Activated naive CD8-positive, alpha-beta T cell treated with anti-CD3 and anti-CD28 coated beads, Interleukin-2, amount 50 U/mL, for 24 hours (primary cell): ENCODE results near the gene HNRNPA3.
"Not testable (repeated sequence)": the region's sequence is repeated elsewhere in the genome, so short reads cannot be mapped to it uniquely, and the experiment has no call there.

Source experiments
- ATAC-seq: fragments of 150-1000 bp; cut with Tn5 transposase; one replicate; pipeline ENCODE4 v1.10.0; 2021
- DNase-seq: peaks from one replicate; pipeline ENCODE4 v3.0.0; 2021
- H3K27ac Mint-ChIP-seq: one replicate; pipeline ENCODE4 v1.8.0; 2021; ENCODE audit warnings: mild to moderate bottlenecking, mixed read lengths
- H3K27me3 Mint-ChIP-seq: one replicate; pipeline ENCODE4 v1.8.0; 2021; ENCODE audit warnings: mixed read lengths
- H3K36me3 Mint-ChIP-seq: one replicate; pipeline ENCODE4 v1.8.0; 2021; ENCODE audit warnings: low read depth, mixed read lengths
- H3K4me1 Mint-ChIP-seq: one replicate; pipeline ENCODE4 v1.8.0; 2021; ENCODE audit warnings: mixed read lengths
- H3K4me3 Mint-ChIP-seq: one replicate; pipeline ENCODE4 v1.8.0; 2021; ENCODE audit warnings: mild to moderate bottlenecking, moderate library complexity, mixed read lengths
- H3K9me3 Mint-ChIP-seq: one replicate; pipeline ENCODE4 v1.8.0; 2021; ENCODE audit warnings: mixed read lengths

HNRNPA3 gene

DNA sequence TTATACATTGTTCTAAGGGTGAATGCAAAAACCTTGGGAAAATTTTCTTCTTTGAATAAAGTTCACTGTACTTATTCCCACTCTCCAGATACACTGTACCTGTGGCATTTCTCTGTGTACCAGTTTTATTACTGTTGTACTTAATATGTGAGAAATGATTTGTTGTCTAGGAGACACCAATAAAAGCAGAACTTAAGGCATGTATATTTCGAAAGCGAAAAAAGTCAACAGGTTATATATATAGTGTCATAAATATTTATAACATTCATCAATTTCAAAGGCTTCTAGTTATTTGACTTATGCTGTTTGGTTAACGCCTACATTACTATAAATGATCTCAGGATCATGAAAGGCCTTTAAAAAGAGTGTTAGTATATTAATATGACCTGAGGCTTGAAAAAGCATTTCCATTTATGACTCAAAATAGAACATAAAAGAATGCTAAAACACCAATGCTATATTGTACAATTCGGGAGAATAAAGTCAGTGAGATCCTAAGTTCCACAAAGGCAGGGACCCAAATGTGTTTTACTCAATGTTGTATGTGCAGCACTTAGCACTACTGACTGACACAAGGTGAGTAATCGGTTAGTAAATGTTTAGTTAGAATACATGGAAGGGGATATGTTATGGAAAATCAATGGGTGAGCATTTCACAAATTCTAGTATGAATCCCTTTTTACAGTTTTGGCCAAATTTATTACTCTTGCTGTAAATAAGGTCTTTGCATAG, 32.2 kb upstream of the HNRNPA3 start:
- H3K4me3 Mint-ChIP-seq = no peak overlapping the region
- ATAC-seq (no peak), DNase-seq (no peak)
- H3K9me3 Mint-ChIP-seq = no peaks in the 10 kb centered on the region
- no peaks in the 10 kb centered on the region for H3K27me3 Mint-ChIP-seq
- H3K36me3 Mint-ChIP-seq = no peaks in the 10 kb centered on the region
- H3K27ac Mint-ChIP-seq = no peak overlapping the region
- H3K4me1 Mint-ChIP-seq = no peaks in the 10 kb centered on the region

DNA sequence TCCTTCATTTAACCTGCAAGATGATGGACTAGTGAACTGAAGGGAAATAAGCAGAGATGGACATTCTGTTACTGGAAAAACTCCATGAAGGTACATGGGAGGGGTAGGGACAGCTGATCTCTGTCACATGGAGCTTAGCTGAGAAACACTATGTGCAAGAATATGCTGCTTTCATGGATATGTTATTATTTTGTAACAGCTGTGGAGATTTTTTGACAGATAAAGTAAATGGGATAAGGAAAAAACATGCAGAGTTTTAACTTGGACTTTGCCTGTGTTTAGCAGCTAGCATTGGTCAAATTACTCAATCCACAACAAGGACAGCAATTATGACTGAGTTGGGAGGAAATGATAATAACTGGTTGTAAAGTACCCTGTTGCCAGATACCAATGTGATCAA, 28.7 kb upstream of the HNRNPA3 start:
- H3K4me3 Mint-ChIP-seq = no peak overlapping the region
- no peaks in the 10 kb centered on the region for H3K4me1 Mint-ChIP-seq
- no peaks in the 10 kb centered on the region for H3K36me3 Mint-ChIP-seq
- ATAC-seq (no peak), DNase-seq (no peak)
- H3K9me3 Mint-ChIP-seq = no peaks in the 10 kb centered on the region
- no peaks in the 10 kb centered on the region for H3K27me3 Mint-ChIP-seq
- no peak overlapping the region for H3K27ac Mint-ChIP-seq

DNA sequence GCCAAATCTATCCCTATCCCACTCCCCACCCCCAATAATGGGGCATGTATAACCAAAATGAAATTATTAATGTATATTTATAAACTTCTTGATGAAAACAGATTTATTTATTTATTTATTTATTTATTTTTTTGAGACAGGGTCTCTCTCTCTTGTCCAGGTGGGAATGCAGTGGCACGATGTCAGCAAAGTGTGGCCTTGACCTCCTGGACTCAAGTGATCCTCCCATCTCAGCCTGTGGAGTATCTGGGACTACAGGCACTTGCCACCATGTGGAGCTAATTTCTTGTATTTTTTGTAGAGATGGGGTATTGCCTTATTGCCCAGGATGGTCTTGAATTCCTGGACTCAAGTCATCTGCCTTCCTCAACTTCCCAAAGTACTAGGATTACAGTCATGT, 28.0 kb upstream of the HNRNPA3 start:
- Mint-ChIP-seq H3K27me3 (no peaks in the 10 kb centered on the region), H3K4me3 (no peak overlapping the region), H3K36me3 (no peaks in the 10 kb centered on the region), H3K9me3 (no peaks in the 10 kb centered on the region), H3K4me1 (no peaks in the 10 kb centered on the region), H3K27ac (no peak overlapping the region)
- ATAC-seq = no peak
- DNase-seq = no peak

DNA sequence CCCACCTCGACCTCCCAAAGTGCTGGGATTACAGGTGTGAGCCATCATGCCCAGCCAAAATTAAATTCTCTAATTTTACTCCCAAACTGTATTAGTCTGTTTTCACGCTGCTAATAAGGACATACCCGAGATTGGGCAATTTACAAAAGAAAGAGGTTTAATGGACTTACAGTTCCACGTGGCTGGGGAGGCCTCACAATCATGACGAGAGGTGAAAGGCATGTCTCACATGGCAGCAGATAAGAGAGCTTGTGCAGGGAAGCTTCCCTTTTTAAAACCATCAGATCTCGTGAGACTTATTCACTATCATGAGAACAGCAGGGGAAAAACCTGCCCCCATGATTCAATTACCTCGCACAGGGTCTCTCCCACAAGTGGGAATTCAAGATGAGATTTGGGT, 26.6 kb upstream of the HNRNPA3 start:
- H3K4me3 Mint-ChIP-seq, H3K27me3 Mint-ChIP-seq, H3K36me3 Mint-ChIP-seq, H3K4me1 Mint-ChIP-seq, H3K27ac Mint-ChIP-seq, H3K9me3 Mint-ChIP-seq, DNase-seq, ATAC-seq: not testable (repeated sequence)

DNA sequence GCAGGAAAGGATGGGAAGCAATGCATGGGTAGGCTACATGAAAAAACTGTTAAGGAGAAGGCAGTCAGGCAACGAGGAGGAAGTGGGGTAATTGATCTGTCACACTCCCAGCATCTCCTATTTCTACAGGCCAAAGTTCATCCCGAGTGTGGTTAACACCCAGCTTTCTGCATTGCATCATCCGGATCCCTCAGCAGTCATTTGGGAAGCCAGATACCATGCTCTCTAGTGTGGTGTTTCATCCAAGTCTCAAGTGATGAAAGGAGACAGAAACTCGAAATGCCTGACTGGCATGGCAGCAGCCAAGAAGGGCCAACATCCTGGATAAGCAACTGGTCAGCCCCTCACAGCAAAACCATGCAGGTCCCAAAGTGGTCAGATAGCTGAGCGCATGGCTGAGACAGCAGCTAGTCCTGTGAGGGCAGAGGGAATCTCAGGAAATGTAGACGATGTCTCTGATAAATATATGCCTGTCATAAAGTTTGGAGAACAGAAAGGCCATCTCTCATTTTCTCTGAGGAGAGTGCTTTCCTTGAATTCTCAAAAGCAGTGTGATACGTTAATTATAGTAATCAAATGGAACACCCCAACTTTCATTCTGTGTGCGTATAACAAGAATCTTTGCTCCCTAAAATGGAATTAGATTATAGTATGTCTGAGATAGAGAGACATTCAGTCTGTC, 24.8 kb upstream of the HNRNPA3 start:
- no peaks in the 10 kb centered on the region for H3K9me3 Mint-ChIP-seq
- H3K36me3 Mint-ChIP-seq = no peaks in the 10 kb centered on the region
- ATAC-seq = no peak
- H3K4me1 Mint-ChIP-seq = no peaks in the 10 kb centered on the region
- no peak overlapping the region for H3K27ac Mint-ChIP-seq
- no peaks in the 10 kb centered on the region for H3K27me3 Mint-ChIP-seq
- no peak for DNase-seq
- no peak overlapping the region for H3K4me3 Mint-ChIP-seq

DNA sequence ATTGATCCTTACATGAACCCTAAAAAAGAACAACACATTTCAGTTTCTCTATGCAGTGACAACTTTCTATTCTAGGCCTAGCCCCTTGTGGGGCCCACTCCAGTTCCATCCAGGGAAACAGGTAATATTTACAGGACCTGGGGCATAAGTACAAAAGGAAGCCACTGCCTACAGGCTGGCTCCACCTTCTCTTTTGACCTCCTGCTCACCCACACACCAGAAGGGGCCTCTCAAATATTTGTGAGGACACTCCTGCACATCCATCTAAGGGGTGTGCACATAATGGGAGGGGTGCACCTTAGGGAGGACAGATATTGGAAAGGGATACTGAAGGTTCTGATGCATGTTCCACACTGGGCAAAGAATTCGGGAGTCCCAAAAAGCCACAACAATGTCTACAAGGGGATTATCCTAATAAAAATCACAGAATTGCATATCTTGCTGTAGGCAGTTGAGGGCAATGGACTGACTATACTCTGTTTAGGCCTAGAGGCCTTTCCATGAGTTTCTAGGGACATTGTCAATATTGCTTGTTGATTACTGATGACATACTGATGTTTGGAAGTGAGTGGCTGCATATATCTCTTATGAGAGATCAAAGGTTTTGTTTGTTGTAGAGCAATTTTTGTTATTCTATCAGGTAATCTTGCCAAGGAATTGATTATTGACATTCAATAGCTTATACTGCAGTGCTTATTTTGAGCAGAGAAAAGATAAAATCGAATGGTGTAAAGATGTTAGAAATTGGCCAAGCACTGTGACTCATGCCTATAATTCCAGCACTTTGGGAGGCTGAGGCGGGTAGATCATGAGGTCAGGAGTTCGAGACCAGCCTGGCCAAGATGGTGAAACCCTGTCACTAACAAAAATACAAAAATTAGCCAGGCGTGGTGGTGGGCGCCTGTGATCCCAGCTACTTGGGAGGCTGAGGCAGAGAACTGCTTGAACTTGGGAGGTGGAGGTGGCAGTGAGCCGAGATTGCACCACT, 23.8 kb upstream of the HNRNPA3 start:
- Mint-ChIP-seq H3K27me3 (no peaks in the 10 kb centered on the region), H3K27ac (no peak overlapping the region), H3K4me3 (no peak overlapping the region), H3K4me1 (peaks cover 2% of the 10 kb centered on the region), H3K36me3 (no peaks in the 10 kb centered on the region), H3K9me3 (no peaks in the 10 kb centered on the region)
- ATAC-seq = no peak
- DNase-seq = no peak

DNA sequence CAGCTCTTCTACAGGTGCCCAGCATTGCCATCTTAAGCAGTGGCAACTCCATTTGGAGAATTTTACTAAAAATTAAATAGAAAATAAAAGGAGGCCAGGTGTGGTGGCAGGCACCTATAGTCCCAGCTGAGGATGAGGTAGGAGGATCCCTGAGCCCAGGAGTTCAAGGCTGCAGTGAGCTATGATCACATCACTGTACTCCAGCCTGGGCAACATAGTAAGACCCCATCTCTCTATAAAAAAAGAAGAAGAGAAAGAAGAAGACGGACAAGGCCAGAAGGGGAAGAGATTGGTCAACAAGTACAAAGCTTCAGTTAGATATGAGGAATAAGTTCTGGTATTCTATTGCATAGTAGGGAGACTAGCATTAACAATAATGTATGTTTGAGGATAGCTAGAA, 21.7 kb upstream of the HNRNPA3 start:
- H3K4me1 Mint-ChIP-seq = peaks cover 4% of the 10 kb centered on the region
- no peaks in the 10 kb centered on the region for H3K36me3 Mint-ChIP-seq
- no peak overlapping the region for H3K4me3 Mint-ChIP-seq
- peaks cover 2% of the 10 kb centered on the region for H3K27me3 Mint-ChIP-seq
- no peak for DNase-seq
- no peak for ATAC-seq
- H3K27ac Mint-ChIP-seq = no peak overlapping the region
- no peaks in the 10 kb centered on the region for H3K9me3 Mint-ChIP-seq

DNA sequence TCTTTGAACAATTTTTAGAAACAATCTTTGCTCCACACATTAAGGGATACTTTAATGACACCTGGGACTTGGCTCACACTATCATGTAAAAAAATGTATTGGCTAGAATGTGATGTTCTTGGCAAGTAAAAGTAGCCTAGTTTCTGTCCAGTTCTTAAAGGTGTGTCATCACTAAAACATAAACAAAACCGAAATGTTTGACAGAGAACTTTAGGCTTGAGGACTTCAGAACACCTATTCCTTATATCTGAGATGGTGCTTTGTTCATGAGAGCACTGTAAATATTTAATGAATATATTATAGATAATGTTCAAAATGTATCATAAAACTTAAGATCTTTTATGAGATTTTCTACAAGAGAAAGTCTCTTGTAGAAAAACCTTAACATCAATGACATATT, 19.8 kb upstream of the HNRNPA3 start:
- Mint-ChIP-seq H3K4me1 (peaks cover 4% of the 10 kb centered on the region), H3K9me3 (no peaks in the 10 kb centered on the region), H3K27me3 (peaks cover 2% of the 10 kb centered on the region), H3K4me3 (no peak overlapping the region), H3K27ac (no peak overlapping the region), H3K36me3 (no peaks in the 10 kb centered on the region)
- DNase-seq (no peak), ATAC-seq (no peak)

DNA sequence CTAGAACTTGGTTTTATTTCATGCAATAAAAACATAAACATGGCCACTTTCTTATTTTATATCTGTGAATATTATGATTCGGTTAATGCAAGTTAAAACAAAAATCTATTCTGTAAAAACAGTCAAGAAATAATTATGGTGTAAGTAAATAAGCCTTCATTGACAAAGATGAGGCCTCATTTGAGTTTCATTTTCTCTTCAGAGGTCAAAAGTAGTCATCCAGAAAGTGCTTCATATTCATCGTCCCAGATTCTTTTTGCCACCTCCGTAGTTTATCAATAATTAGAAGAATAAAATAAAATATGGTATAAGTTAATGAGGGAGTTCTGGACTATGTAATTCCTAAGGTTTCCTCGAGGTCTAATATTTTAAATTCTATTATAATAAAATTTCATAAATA, 19.4 kb upstream of the HNRNPA3 start:
- no peak for ATAC-seq
- Mint-ChIP-seq H3K36me3 (no peaks in the 10 kb centered on the region), H3K27ac (no peak overlapping the region), H3K27me3 (peaks cover 2% of the 10 kb centered on the region), H3K4me1 (peaks cover 4% of the 10 kb centered on the region), H3K4me3 (no peak overlapping the region), H3K9me3 (no peaks in the 10 kb centered on the region)
- no peak for DNase-seq

DNA sequence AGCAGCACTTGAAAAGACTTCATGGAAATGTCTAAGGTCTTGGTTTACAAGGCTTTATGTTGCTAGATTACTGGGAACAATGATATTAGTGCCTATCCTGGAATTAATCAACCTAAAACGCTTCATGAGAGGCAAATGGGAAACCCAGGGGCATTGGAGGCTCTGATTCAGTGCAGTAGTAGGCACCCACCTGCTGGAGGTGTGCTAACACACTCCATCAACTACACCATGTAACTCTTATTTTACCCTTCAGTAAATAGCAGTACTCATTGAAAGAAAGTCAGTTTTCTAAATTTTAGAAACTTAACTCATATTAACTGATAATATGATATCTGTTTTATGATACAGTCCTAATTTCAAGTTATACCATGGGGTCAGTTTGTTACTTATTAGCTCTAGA, 17.4 kb upstream of the HNRNPA3 start:
- Mint-ChIP-seq H3K4me3 (no peak overlapping the region), H3K4me1 (peaks cover 4% of the 10 kb centered on the region), H3K27ac (no peak overlapping the region), H3K9me3 (no peaks in the 10 kb centered on the region), H3K36me3 (no peaks in the 10 kb centered on the region), H3K27me3 (peaks cover 2% of the 10 kb centered on the region)
- DNase-seq = no peak
- ATAC-seq = no peak

DNA sequence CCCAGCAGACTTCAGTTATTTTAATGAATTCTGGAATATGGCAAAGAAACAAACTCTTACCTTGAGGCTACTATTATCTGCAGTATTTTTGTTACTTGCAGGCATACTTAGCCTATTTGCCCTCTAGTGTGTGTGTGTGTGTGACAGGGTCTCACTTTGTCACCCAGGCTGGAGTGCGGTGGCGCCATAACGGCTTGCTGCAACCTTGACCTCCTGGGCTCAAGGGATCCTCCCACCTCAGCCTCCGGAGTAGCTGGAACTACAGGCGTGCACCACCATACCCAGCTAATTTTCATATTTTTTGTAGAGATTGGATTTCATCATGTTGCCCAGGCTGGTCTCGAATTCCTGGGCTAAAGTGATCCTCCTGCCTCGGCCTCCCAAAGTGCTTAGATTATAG, 12.2 kb upstream of the HNRNPA3 start:
- not testable (repeated sequence) for DNase-seq

DNA sequence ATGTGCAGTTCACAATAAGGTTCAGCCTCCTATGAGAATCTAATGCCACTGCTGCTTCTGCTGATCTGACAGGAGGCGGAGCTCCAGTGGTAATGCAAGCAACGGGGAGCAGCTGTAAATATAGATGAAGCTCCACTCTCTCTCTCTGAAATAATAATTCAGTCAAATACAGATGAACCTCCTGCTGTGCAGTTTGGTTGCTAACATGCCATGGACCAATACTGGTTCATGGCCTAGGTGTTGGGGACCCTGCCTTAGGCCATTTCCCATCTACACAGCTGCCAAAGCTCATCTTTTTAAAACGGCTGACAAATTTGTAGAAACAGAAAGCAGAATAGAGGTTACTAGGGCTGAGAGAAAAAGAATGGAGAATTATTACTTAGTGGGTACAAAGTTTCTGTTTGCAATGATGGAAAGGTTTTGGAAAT, 10.7 kb upstream of the HNRNPA3 start:
- no peak overlapping the region for H3K27ac Mint-ChIP-seq
- H3K9me3 Mint-ChIP-seq = no peaks in the 10 kb centered on the region
- H3K27me3 Mint-ChIP-seq = no peaks in the 10 kb centered on the region
- H3K4me3 Mint-ChIP-seq = no peak overlapping the region
- H3K4me1 Mint-ChIP-seq = peaks cover 4% of the 10 kb centered on the region
- ATAC-seq (no peak), DNase-seq (no peak)
- H3K36me3 Mint-ChIP-seq = peaks cover 3% of the 10 kb centered on the region

More for the DNA sequence above, 12.2 kb upstream of the HNRNPA3 start:
- ATAC-seq, H3K27ac Mint-ChIP-seq, H3K36me3 Mint-ChIP-seq, H3K4me1 Mint-ChIP-seq, H3K4me3 Mint-ChIP-seq, H3K27me3 Mint-ChIP-seq, H3K9me3 Mint-ChIP-seq: not testable (repeated sequence)

DNA sequence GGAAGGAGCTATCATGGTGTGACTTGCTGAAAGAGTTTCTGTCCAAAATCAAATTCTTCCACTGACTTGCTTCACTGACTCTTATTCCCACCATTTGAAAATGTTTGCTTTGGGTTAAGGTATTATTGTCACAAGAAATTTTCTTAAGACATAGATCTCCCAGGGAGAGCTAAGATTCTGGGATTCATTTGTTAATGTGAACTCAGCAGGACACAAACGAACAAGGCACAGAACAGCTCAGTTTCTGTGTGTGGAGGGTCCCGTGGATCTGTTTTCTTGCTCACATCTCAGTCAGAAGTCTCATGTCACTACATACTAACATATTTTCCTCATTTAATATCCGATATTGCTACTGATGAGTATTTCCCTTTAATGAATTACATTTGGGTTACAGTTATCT, 8.2 kb upstream of the HNRNPA3 start:
- H3K4me3 Mint-ChIP-seq = no peak overlapping the region
- H3K9me3 Mint-ChIP-seq = no peaks in the 10 kb centered on the region
- DNase-seq (no peak), ATAC-seq (no peak)
- no peak overlapping the region for H3K27ac Mint-ChIP-seq
- H3K27me3 Mint-ChIP-seq = no peaks in the 10 kb centered on the region
- H3K36me3 Mint-ChIP-seq = peaks cover 6% of the 10 kb centered on the region
- H3K4me1 Mint-ChIP-seq = peaks cover 14% of the 10 kb centered on the region

DNA sequence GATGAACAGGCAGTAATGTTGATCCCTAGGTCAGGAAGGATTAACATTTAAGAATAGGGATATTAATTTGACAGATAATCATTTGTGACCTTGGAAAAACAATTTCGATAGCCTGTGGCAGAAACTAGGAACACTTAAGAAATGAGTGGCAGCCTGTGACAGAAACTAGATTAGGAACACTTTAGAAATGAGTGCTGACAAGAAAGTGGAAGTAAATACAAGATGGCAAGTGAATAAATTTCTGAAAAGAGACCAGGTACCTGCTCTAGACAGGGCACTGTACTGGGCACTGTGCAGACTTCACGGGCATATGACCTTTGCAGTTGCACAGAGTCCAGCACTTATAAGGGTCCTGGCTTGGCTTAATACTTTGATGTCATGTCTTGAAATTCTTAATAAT, 5.5 kb upstream of the HNRNPA3 start:
- Mint-ChIP-seq H3K9me3 (no peaks in the 10 kb centered on the region), H3K4me1 (peaks cover 24% of the 10 kb centered on the region), H3K27ac (no peak overlapping the region), H3K36me3 (peaks cover 15% of the 10 kb centered on the region), H3K27me3 (no peaks in the 10 kb centered on the region), H3K4me3 (no peak overlapping the region)
- ATAC-seq (peak; percentile 47), DNase-seq (no peak)

DNA sequence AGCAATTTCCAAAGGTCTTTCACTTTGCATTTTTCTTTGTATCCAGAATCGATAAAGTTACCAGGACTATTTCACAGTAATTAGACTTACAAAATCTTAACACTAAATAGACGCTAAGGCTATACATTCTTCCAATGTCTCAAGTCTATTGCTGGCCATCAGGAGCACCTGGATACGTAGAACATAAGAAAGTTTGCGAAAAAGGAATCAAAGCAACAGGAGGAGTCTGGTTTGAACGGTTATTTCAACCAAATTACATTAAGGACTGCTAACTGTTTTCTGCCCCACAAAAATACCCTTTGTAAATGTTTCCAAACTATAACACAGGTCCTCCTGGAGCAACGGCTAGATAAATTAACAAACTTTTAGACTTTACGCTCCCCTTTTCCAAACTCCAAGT, 1.4 kb upstream of the HNRNPA3 start:
- Mint-ChIP-seq H3K4me3 (peak overlapping the region; percentile 99), H3K27ac (peak overlapping the region; percentile 100), H3K9me3 (no peaks in the 10 kb centered on the region), H3K36me3 (peaks cover 47% of the 10 kb centered on the region), H3K4me1 (peaks cover 52% of the 10 kb centered on the region), H3K27me3 (no peaks in the 10 kb centered on the region)
- ATAC-seq = no peak
- DNase-seq = no peak
